ENCODE data around the gene RIC1.

GRCh38 chr9:5642170-5642569 lies 13.3 kb downstream of the RIC1 start:
- TF ChIP-seq CTCF (IDR thresholded peaks at IDR 0.05 in 4 of 5, conservative IDR thresholded peaks at IDR 0.05 in 1 of 5): no peak
- no peak for TF ChIP-seq POLR2A (IDR thresholded peaks at IDR 0.05)
